Stimulated activated CD8-positive, alpha-beta memory T cell treated with anti-CD3 and anti-CD28 coated beads, Interleukin-12 subunit alpha, Interleukin-12 subunit beta, amount 100 ng/mL, for 24 hours (primary cell): ENCODE results near the gene HRH1.
"Not testable (repeated sequence)": the region's sequence is repeated elsewhere in the genome, so short reads cannot be mapped to it uniquely, and the experiment has no call there.

Source experiments
- DNase-seq: peaks from one replicate; pipeline ENCODE4 v3.0.0-alpha.2; 2020; ENCODE audit errors: extremely low read depth

The HRH1 gene

DNA sequence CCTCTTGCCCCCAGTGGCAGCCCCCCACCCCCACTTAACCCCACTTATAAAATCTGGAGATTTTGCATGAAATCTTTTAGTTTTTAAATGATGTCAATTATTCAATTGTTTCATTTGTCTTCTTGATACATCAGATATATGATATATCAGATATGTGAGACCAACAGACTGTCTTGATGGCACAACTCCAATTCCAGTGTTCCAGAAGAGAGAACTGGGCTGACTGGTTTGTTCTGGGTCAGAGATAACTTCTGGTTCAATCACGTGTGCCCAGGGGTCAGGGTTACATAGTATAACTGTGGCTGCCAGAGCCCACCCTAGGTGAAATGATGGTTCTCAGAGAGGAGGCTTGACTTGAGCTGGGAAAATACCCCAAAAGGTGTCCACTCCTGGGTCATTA is 85.5 kb downstream of the HRH1 start:
- no peak for DNase-seq

DNA sequence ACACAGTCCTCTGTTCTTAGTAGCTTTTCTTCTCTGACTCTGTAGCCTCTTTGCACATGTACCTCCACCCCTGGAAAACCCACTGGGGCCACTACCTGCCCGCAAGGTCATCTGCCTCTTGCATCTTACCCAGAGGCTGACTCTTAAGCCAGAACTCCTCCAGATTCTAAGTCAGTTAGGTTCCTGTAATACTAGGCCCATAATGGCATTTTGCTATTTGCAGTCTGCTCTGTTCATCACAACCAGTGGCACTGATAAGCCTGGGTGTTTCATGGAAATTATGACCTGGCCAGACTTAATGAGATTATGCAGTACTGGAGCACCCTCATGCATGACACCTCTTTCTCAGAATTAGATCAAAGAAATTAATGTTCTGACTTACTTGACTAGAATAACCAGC is 86.2 kb downstream of the HRH1 start:
- DNase-seq: peak; percentile 24

DNA sequence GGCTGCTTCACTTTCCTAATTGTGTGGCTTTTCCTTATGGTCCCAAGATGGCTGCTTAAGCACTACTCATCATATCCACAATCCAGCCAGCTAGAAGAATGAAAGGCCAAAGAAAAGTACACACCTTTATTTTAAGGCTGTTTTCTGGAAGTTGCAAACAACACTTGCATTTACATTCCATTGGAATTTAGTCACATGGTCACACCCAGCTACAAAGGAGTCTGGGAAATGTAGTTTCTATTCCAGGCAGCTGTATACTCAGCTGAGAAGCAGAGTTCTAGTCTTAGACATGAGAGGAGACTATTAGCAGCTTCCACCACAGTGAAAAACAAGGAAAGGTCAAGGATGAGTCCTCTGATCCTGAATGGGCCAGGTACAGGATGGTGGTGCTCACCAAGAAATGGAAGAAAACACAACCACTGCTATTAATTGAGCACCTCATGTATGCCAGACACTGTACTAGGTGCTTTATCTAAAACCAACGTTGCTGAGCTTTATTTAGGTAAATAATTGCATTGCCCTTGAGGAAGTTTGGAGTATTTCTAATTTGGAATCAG is 89.9 kb downstream of the HRH1 start:
- no peak for DNase-seq

GRCh38 chr3:11245276-11245675 is 91.0 kb downstream of the HRH1 start:
- no peak for DNase-seq

DNA sequence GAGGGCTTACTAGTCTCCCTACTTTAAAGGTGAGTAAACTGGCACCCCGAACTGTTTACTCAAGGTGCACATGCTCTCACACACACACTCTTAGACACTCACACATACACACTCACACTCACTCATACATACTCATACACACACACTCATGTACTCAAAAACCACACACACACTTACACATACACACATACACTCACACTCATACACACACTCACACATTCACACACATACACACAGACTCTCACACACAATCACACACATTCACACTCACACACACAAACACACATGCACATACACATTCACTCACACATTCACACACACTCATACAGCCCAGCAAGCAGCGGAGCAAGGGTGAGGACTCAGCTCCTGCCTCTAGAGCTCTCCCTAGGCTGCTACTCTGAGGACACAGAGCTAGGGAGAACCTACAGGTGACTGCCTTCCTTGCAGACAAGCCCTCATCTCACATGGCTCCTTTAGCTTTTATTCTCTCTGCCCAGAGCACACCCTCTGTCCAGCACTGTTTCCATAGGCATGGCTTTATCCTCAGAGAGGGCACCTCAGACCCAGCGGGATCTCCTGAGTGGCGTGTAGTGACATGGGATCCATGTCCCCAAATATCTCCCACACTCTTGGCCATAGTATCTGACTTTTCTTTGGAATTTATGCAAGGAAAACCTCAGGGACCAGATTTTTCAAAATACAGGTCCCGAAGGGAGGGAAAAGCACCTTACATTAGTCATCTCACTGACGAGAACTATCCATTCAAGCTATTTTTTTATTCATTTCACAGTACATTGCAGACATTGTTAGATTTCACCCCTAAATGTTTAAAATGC is 91.8 kb downstream of the HRH1 start:
- DNase-seq: no peak

DNA sequence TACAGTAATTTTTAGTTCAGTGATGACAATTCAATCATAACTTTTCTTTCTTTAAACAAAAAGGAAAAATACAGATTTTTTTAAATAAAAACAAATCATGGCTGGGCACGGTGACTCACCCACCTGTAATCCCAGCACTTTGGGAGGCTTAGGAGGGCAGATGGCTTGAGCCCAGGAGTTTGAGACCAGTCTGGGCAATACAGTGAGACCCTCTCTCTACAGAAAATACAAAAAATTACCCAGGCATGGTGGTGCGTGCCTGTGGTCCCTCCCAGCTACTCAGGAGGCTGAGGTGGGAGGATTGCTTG is 92.3 kb downstream of the HRH1 start:
- no peak for DNase-seq

DNA sequence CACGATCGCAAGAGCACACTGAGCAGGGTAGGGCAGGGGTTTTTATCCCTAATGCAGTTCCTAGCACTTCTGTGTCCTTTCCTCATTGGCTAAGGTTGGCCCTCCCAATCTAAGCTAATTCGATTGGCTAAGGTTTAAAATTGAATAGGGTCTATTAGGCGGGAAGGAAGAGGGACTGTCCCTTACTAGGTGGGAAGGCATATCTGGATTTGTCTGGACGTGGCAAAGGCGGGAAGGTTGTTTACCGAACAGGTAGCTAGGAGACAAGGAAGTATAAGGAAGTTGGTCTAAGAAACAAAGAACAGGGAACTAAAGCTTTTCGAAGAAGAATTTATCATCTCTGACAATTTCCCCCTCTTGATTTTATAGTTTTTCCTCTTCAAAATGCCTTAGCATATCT is 93.1 kb downstream of the HRH1 start:
- no peak for DNase-seq

- no peak for DNase-seq
These were observed 94.3 kb downstream of the HRH1 start for GRCh38 chr3:11248596-11248995.

GRCh38 chr3:11250902-11251806 is 96.9 kb downstream of the HRH1 start:
- no peak for DNase-seq

DNA sequence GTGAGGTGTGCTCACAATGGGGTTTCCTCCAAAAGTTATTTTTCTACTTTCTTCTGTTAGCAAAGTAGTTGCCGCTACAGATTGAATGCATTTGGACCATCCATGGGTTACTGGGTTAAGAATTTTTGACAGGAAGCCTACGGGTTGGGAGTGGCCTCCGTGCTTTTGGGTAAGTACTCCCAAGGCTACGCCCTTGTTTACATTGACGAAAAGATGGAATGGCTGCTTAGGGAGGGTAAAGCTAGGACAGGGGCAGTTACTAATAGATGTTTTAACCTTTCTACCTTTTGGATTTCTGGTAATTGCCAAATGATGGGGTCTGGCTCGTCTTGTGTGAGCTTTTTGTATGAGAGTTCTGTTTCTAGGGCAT is 97.5 kb downstream of the HRH1 start:
- no peak for DNase-seq

DNA sequence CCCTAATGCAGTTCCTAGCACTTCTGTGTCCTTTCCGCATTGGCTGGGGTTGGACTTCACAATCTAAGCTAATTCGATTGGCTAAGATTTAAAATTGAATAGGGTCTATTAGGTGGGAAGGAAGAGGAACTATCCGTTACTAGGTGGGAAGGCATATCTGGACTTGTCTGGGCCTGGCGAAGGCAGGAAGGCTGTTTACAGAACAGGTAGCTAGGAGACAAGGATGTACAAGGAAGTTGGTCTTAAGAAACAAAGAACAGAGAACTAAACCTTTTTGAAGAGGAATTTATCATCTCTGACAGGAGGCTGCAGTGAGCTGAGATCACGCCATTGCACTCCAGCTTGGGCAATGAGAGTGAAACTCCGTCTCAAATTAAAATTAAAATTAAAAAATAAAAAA is 100.6 kb downstream of the HRH1 start:
- DNase-seq: no peak

- DNase-seq: not testable (repeated sequence)
These were observed 101.2 kb downstream of the HRH1 start for GRCh38 chr3:11255537-11255936.

DNA sequence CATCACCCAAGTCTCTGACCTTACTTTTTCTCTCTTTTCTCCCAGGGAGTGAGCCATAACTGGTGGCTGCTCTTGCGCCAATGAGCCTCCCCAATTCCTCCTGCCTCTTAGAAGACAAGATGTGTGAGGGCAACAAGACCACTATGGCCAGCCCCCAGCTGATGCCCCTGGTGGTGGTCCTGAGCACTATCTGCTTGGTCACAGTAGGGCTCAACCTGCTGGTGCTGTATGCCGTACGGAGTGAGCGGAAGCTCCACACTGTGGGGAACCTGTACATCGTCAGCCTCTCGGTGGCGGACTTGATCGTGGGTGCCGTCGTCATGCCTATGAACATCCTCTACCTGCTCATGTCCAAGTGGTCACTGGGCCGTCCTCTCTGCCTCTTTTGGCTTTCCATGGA is 104.7 kb downstream of the HRH1 start:
- no peak for DNase-seq

- DNase-seq: no peak
These were observed 106.2 kb downstream of the HRH1 start for GRCh38 chr3:11260460-11260859.

GRCh38 chr3:11269007-11269406 is 114.7 kb downstream of the HRH1 start:
- DNase-seq: no peak

GRCh38 chr3:11271986-11272904 is 118.0 kb downstream of the HRH1 start, which contains the start of gene ATG7:
ATG7 (plus strand) TSS chr3:11272397; CDS start chr3:11298696, 26,299 bp downstream.
- peak; percentile 92 for DNase-seq

DNA sequence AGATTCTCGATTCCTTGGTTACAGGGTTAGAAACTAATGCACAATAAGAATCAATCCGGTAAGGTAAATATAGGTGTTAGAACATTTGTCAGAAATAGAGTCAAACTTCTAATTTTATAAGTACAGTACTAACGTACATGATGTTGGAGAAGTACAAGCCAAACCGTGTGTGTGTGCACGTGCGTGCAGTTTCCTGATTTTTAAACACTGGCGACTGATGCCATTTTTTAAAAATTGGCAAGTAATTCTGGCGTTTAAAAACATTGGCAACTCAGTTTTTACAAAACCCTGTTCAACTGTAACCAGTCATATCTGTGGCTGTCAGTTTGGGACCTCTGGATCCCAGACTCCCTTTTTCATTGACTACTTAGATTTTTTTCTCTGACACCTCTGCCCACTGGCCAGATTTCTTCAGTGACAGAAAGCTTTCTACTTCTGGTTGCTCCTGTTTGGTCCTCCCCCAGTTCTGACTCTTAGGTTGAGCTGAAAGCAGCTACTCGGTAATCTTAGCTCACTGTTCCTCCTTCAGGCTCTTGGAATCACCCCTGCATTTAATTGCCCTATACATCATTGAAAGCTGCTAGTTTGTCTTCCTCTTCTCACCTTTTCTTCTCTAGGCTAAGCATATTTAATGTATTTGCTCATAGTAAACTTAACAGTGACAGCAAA is 118.7 kb downstream of the HRH1 start:
- DNase-seq: no peak

DNA sequence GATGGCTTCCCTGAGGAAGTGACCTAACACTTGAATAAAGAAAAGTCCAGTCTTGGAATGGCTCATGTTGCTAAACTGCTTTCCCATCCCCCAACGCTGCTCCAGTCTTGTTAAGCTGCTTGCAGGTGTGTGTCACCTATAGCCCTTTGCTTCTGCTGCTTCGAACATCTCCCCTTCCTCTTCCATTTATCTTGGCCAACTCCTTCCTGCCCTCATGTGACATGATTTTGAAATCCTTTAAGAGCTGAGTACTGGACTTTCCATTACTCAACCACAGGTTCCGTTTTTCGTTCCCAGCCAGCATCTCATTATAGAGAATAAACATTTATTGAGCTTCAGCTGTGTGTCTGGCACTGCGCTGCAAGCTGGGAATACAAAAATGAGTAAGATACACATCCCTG is 119.6 kb downstream of the HRH1 start:
- DNase-seq: no peak

DNA sequence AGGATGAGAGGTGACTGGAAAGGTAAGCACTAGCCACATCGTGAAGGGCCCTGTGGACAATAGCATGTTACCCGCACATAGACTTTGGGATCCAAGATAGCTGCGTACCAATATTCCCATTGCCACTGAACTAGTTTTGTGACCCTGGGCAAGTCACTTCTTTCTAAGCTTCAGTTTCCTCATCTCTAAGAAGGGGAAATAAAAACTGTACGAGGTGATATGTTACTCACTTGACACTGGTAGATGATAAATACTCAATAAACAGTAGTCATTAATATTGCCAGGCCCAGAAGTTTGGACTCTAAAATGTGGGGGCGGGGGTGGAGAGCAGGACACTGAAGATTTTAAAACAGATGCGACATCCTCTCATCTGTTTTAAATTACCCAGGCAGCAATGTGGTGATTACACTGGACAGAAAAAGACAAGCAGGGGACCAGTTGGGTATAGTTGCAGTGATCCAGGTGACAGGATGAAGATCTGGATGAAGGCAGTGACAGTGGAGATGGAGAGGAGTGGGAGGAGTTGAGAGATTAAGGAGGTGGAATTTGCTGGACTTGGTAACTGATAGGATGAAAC is 120.4 kb downstream of the HRH1 start:
- no peak for DNase-seq

DNA sequence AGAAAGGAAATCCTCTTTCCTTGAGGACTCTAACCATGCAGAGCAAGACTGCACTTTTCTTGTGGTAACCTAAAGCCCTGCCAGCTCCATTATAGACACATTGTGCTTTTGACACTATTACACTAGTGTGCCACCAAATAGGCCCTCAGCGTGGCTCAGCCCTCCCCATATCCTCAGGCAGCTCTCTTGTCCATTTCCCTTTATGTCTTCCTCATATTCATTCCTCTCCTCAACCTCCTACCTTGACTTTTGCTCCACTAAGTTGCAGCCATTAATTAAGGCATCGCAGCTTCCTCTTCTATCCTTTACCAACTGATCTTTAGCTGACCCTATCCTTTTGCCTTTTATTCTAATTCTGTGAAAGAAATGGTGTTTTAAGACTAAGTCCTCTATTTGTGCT is 121.6 kb downstream of the HRH1 start:
- no peak for DNase-seq

DNA sequence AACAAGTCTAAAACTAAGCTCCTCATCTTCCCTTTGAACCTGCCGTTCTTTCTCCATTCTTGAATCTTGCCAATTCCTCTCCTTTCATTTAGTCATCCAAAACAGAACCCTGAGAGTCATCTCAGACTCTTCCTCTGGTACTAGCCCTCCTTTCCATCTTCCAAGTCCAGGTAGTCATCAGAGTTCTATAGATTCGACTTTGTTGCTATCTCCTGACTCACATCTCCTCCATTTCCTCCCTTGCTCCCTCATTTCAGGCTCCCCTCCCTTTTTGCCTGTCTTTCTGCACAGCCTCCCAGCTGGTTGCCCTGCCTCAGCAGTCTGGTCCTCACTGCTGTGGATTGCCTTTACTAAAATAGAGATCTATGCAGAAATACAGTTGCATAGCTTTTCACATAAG is 122.6 kb downstream of the HRH1 start:
- no peak for DNase-seq
